ENCODE measurements around the gene NFIB.

DNA sequence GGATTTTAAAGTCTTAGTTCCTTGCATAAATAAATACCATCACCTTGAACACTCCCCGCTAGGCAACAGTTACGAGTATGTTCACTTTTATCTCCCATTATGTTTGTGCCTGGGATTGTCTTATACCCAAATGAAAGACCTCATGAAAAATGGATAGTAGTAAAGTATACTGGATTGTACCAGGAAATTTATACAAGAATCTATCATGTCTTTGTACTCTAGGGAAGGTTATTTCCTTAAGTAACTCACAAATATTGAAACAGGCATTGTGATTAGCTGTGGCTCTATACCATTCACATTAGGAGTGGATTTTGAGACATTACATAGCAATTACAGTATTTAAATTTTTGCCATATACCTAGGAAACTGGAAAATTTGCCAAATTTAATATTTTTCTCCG is 24.0 kb downstream of the NFIB start:
- TF ChIP-seq CTCF (conservative IDR thresholded peaks at IDR 0.05; ENCODE audit: low read depth, low read length) (no peak), POLR2A (IDR thresholded peaks at IDR 0.05; ENCODE audit: low read depth, low read length) (no peak), MAFK (IDR thresholded peaks at IDR 0.05; ENCODE audit: low read depth, low read length) (no peak), SMC3 (IDR thresholded peaks at IDR 0.05; ENCODE audit: low read depth, low read length) (no peak)
